B cell (primary cell): Measurements from ENCODE around the gene PLPPR3. TPM values are rescaled to one million over a fixed set of nuclear protein-coding genes. Genes with fewer than 3 reads are reported as not detected.

Experiments
- ATAC-seq: fragments of 200-7000 bp; cut with Tn5 transposase; one replicate; pipeline ENCODE4 v1.10.0; 2021; ENCODE audit warnings: low read depth, mild to moderate bottlenecking, moderate number of reproducible peaks, moderate library complexity
- CTCF ChIA-PET: fragments of 350-600 bp; sonication (Branson Sonifier 250); formaldehyde crosslinking; loops from one replicate; lab custom pipeline; 2021; ENCODE audit warnings: antibody characterized with exemption, inconsistent platforms; lab: Charles Lee
- POLR2A ChIA-PET: fragments of 350-600 bp; sonication (Branson Sonifier 250); formaldehyde crosslinking; loops from one replicate; lab custom pipeline; 2021; ENCODE audit warnings: antibody characterized with exemption; lab: Charles Lee
- DNase-seq: peaks from one replicate; pipeline ENCODE4 v3.0.0; 2013
- H2AFZ ChIP-seq: 2 replicates; pipeline ENCODE4 v1.6.1; 2012; ENCODE audit warnings: mild to moderate bottlenecking, low read depth, low read length; ENCODE audit not compliant: insufficient read depth, poor library complexity, severe bottlenecking
- H3K27ac ChIP-seq, 2 donors: 1 replicate in 1 of 2; 2 replicates in 1 of 2; pipeline ENCODE4 v1.5.1; 2012 to 2013; ENCODE audit warnings: low read length in 2 of 2, mild to moderate bottlenecking in 2 of 2, moderate library complexity in 1 of 2
- H3K27me3 ChIP-seq, 4 experiments: fragments of 200-600 bp in 1 of 4; sonication (generic) in 1 of 4; replicated peaks in 1 of 4; 1 replicate in 2 of 4; 2 replicates in 2 of 4; pipeline versions ENCODE4 v1.6.1 to v1.7.0; 2013 to 2016; ENCODE audit warnings: low read length in 3 of 4, mild to moderate bottlenecking in 2 of 4, mixed read lengths in 1 of 4, moderate library complexity in 1 of 4; ENCODE audit not compliant: insufficient read depth in 4 of 4, control insufficient read depth in 3 of 4; ENCODE audit errors: control extremely low read depth in 1 of 4
- H3K36me3 ChIP-seq, 2 experiments: replicated peaks in 1 of 2; 1 replicate in 1 of 2; 2 replicates in 1 of 2; pipeline versions ENCODE4 v1.6.1 to v1.7.1; 2013; ENCODE audit warnings: low read length in 1 of 2; ENCODE audit not compliant: insufficient read depth in 2 of 2, control insufficient read depth in 1 of 2; ENCODE audit errors: control extremely low read depth in 1 of 2, extremely low read depth in 1 of 2
- H3K4me1 ChIP-seq, 2 donors: fragments of 200-600 bp in 1 of 2; sonication (generic) in 1 of 2; 1 replicate in 1 of 2; 2 replicates in 1 of 2; pipeline versions ENCODE4 v1.5.1 to v1.6.1; 2013 to 2017; ENCODE audit warnings: low read length in 2 of 2; ENCODE audit not compliant: control insufficient read depth in 2 of 2, insufficient read depth in 2 of 2
- H3K4me2 ChIP-seq: replicated peaks from 2 replicates; pipeline ENCODE3; 2012; ENCODE audit warnings: mild to moderate bottlenecking, low read depth, low read length; ENCODE audit not compliant: poor library complexity, severe bottlenecking
- H3K4me3 ChIP-seq, 5 experiments: fragments of 200-600 bp in 1 of 5; sonication (generic) in 1 of 5; 1 replicate in 3 of 5; 2 replicates in 2 of 5; pipeline versions ENCODE4 v1.5.1 to v1.7.0; 2011 to 2016; ENCODE audit warnings: low read length in 4 of 5, mild to moderate bottlenecking in 4 of 5, low read depth in 2 of 5, control low read depth in 1 of 5, moderate library complexity in 1 of 5; ENCODE audit not compliant: insufficient read depth in 1 of 5; ENCODE audit errors: control extremely low read depth in 1 of 5, extremely low read depth in 1 of 5
- H3K79me2 ChIP-seq: fragments of 200-600 bp; sonication (generic); one replicate; pipeline ENCODE4 v1.6.0; 2016; ENCODE audit warnings: low read length; ENCODE audit not compliant: control insufficient read depth, insufficient read depth
- H3K9ac ChIP-seq: fragments of 200-600 bp; sonication (generic); 2 replicates; pipeline ENCODE4 v1.6.1; 2017; ENCODE audit warnings: mild to moderate bottlenecking, low read length, moderate library complexity
- H3K9me3 ChIP-seq, 3 donors: one replicate each; pipeline versions ENCODE4 v1.6.1 to v1.7.1; 2013; ENCODE audit warnings: low read length in 2 of 3; ENCODE audit not compliant: control insufficient read depth in 2 of 3, insufficient read depth in 1 of 3; ENCODE audit errors: control extremely low read depth in 1 of 3
- H4K20me1 ChIP-seq: 2 replicates; pipeline ENCODE4 v1.6.0; 2012; ENCODE audit warnings: mild to moderate bottlenecking, low read length; ENCODE audit not compliant: insufficient read depth, control insufficient read depth, poor library complexity, severe bottlenecking
- H3K27ac Mint-ChIP-seq: one replicate; pipeline ENCODE4 v1.8.0; 2021; ENCODE audit warnings: mixed read lengths
- H3K27me3 Mint-ChIP-seq: one replicate; pipeline ENCODE4 v1.8.0; 2021; ENCODE audit warnings: mixed read lengths
- H3K4me1 Mint-ChIP-seq: one replicate; pipeline ENCODE4 v1.8.0; 2021; ENCODE audit warnings: mixed read lengths
- H3K4me3 Mint-ChIP-seq: one replicate; pipeline ENCODE4 v1.8.0; 2021; ENCODE audit warnings: mixed read lengths
- H3K9me3 Mint-ChIP-seq: one replicate; pipeline ENCODE4 v1.8.0; 2022; ENCODE audit warnings: mixed read lengths; ENCODE audit not compliant: insufficient read depth
- CTCF ChIP-seq: fragments of 200-600 bp; IDR thresholded peaks from one replicate; pipeline ENCODE4 v1.8.0; 2022; ENCODE audit warnings: antibody characterized with exemption, mild to moderate bottlenecking
- EZH2 ChIP-seq: IDR thresholded peaks from 2 replicates; pipeline ENCODE4 v1.6.1; 2012; ENCODE audit warnings: borderline replicate concordance, low read depth, mild to moderate bottlenecking, moderate library complexity, low read length; ENCODE audit not compliant: insufficient read depth, poor library complexity, severe bottlenecking
- WGBS: methylation state at CpG from one replicate; pipeline ENCODE4 v1.1.5; 2013; ENCODE audit warnings: missing lambda C conversion rate; ENCODE audit not compliant: insufficient coverage; 5-methylcytosine and 5-hydroxymethylcytosine counted together
- intact Hi-C: fragments of 100-400 bp; cut with micrococcal nuclease; formaldehyde crosslinking; loops from one replicate; pipeline ENCODE4 v1.10.0; 2022
- polyA plus RNA-seq: library from polyadenylated mRNA; depleted of rRNA; stranded (reverse); fragments of >200 nt; gene quantifications from 2 replicates; pipeline ENCODE4 v1.2.3, GENCODE V29; 2012
- total RNA-seq, 2 donors: library from RNA; stranded (reverse); fragments of 120-200 nt in 1 of 2; gene quantifications; 1 replicate in 1 of 2; 2 replicates in 1 of 2; pipeline versions ENCODE4 v1.2.3 to v1.2.4, GENCODE V29; 2013 to 2022

The PLPPR3 gene
- total and polyA plus RNA-seq, 2 donors (not counting 1 experiment from before 2014, with no cell fraction given) = not detected

GRCh38 chr19:795691-796581 is 25.8 kb downstream of the PLPPR3 start:
- intact Hi-C loops = loop anchor here (2.0 kb wide), 2 partner anchors 113 to 189 kb away; partner anchors contain the start of gene WDR18
- H3K4me1 ChIP-seq = peaks cover 18 to 38% of the 10 kb centered on the region in 2 donors
- H3K27ac ChIP-seq = peak overlapping the region in 1 of 2 donors; percentile 59
- CTCF ChIA-PET = no interaction called here
- H3K27me3 Mint-ChIP-seq = no peaks in the 10 kb centered on the region
- H3K27ac Mint-ChIP-seq = no peak overlapping the region
- peak overlapping the region in 4 of 5 experiments; percentile 69 to 78 (median 74) for H3K4me3 ChIP-seq
- H4K20me1 ChIP-seq = peaks cover 31% of the 10 kb centered on the region
- peak overlapping the region; percentile 86 for H2AFZ ChIP-seq
- POLR2A ChIA-PET = interaction anchor here (0.6 to 1.1 kb wide), 3 partner anchors 133 to 1146 kb away, joined by 3 to 6 read pairs (median 4); partner anchors contain the start of gene RNF126
- H3K4me2 ChIP-seq = peak overlapping the region; percentile 84
- H3K9me3 Mint-ChIP-seq = no peaks in the 10 kb centered on the region
- H3K4me1 Mint-ChIP-seq = peaks cover 26% of the 10 kb centered on the region
- no peak for TF ChIP-seq EZH2
- no peak for TF ChIP-seq CTCF
- H3K27me3 ChIP-seq = no peaks in the 10 kb centered on the region
- H3K9ac ChIP-seq = peak overlapping the region; percentile 75
- 84% methylated on average over 39 of the region's 39 CpGs for WGBS
- H3K36me3 ChIP-seq = peaks cover 0 to 20% of the 10 kb centered on the region in 2 experiments
- ATAC-seq = no peak
- peak; percentile 40 for DNase-seq
- peaks cover 41% of the 10 kb centered on the region for H3K79me2 ChIP-seq
- peak overlapping the region; percentile 37 for H3K4me3 Mint-ChIP-seq
- no peaks in the 10 kb centered on the region for H3K9me3 ChIP-seq

GRCh38 chr19:795073-795611 is 26.6 kb downstream of the PLPPR3 start:
- WGBS = 97% methylated on average over 24 of the region's 28 CpGs
- Histone ChIP-seq H3K4me3 (no peak overlapping the region), H4K20me1 (peaks cover 23% of the 10 kb centered on the region), H3K4me2 (no peak overlapping the region), H3K79me2 (peaks cover 33% of the 10 kb centered on the region), H3K27ac (no peak overlapping the region), H3K27me3 (no peaks in the 10 kb centered on the region), H3K36me3 (peaks cover 0 to 13% of the 10 kb centered on the region in 2 experiments), H2AFZ (no peak overlapping the region), H3K4me1 (peaks cover 12 to 30% of the 10 kb centered on the region in 2 donors), H3K9me3 (no peaks in the 10 kb centered on the region), H3K9ac (no peak overlapping the region)
- ATAC-seq = no peak
- TF ChIP-seq EZH2 (no peak), CTCF (no peak)
- Mint-ChIP-seq H3K9me3 (no peaks in the 10 kb centered on the region), H3K4me1 (peaks cover 20% of the 10 kb centered on the region), H3K27me3 (no peaks in the 10 kb centered on the region), H3K27ac (no peak overlapping the region), H3K4me3 (peak overlapping the region; percentile 37)
- CTCF ChIA-PET = no interaction called here
- peak; percentile 32 for DNase-seq
- intact Hi-C loops = no loop called here
- POLR2A ChIA-PET = interaction anchor here (0.6 kb wide), 1 partner anchor 1147 kb away, joined by 6 read pairs; no protein-coding TSS in a partner anchor
